ENCODE data around the gene GPR108. TPM values are rescaled to one million over a fixed set of nuclear protein-coding genes. Genes with fewer than 3 reads are reported as not detected.

GPR108 gene
- total and polyA plus RNA-seq, 2 of the 8 experiments (the other 6 are each of a cell fraction or from before 2014, with no cell fraction given) = 34.9 to 46.0 TPM

GRCh38 chr19:6761053-6761676, 23.8 kb upstream of the GPR108 start (continued):
- TF ChIP-seq USF2 (IDR thresholded peaks at IDR 0.05; ENCODE audit: low read length) (peak; percentile 80), RBBP5 (IDR thresholded peaks at IDR 0.05; ENCODE audit: borderline replicate concordance, low read depth, low read length) (no peak), ATF3 (IDR thresholded peaks at IDR 0.05; ENCODE audit: insufficient read depth, low read depth, low read length) (0 out of 2 replicates have a peak, but pooled peaks have one; percentile 45), RAD21 (IDR thresholded peaks at IDR 0.05 in 1 of 2, conservative IDR thresholded peaks at IDR 0.05 in 1 of 2; ENCODE audit: low read depth in 2 of 2, low read length in 2 of 2) (no peak)
